GM23338 (cell line): Measurements from ENCODE around the gene RAPGEF5. TPM values are rescaled to one million over a fixed set of nuclear protein-coding genes. Genes with fewer than 3 reads are reported as not detected.

Experiments used
- ATAC-seq: fragments of 200-7000 bp; cut with Tn5 transposase; 3 replicates; pipeline ENCODE4 v1.9.1; 2020
- DNase-seq: peaks from one replicate; pipeline ENCODE4 v3.0.0-alpha.2; 2015; ENCODE audit warnings: low spot score
- H2AFZ ChIP-seq: fragments of 200-600 bp; sonication (generic); 2 replicates; pipeline ENCODE4 v1.8.0; 2016; ENCODE audit warnings: antibody characterized with exemption, mild to moderate bottlenecking, moderate library complexity
- H3F3A ChIP-seq: fragments of 200-600 bp; sonication (generic); replicated peaks from 2 replicates; pipeline ENCODE4 v1.8.0; 2017; ENCODE audit warnings: antibody characterized with exemption, mixed run types, low read depth
- H3K27ac ChIP-seq: fragments of 200-600 bp; sonication (generic); 2 replicates; pipeline ENCODE4 v1.6.1; 2016; ENCODE audit warnings: low read depth
- H3K27me3 ChIP-seq: fragments of 200-600 bp; sonication (generic); 2 replicates; pipeline ENCODE4 v1.8.0; 2016; ENCODE audit warnings: mild to moderate bottlenecking, mixed run types, moderate library complexity; ENCODE audit not compliant: insufficient read depth
- H3K36me3 ChIP-seq: fragments of 200-600 bp; sonication (generic); 2 replicates; pipeline ENCODE4 v1.8.0; 2016; ENCODE audit warnings: mild to moderate bottlenecking; ENCODE audit not compliant: insufficient read depth
- H3K4me1 ChIP-seq: fragments of 200-600 bp; sonication (generic); 2 replicates; pipeline ENCODE4 v1.8.0; 2016; ENCODE audit warnings: mild to moderate bottlenecking, moderate library complexity; ENCODE audit not compliant: insufficient read depth
- H3K4me2 ChIP-seq: fragments of 200-600 bp; sonication (generic); 2 replicates; pipeline ENCODE4 v1.7.1; 2017; ENCODE audit warnings: mixed run types
- H3K4me3 ChIP-seq: fragments of 200-600 bp; sonication (generic); 2 replicates; pipeline ENCODE4 v1.6.1; 2016; ENCODE audit warnings: mixed run types
- H3K79me2 ChIP-seq: fragments of 200-600 bp; sonication (generic); replicated peaks from 2 replicates; pipeline ENCODE4 v1.8.0; 2017; ENCODE audit warnings: mild to moderate bottlenecking; ENCODE audit not compliant: insufficient read depth
- H3K9me2 ChIP-seq: fragments of 200-600 bp; sonication (generic); 2 replicates; pipeline ENCODE4 v1.8.0; 2017; ENCODE audit not compliant: insufficient read depth
- H4K20me1 ChIP-seq: fragments of 200-600 bp; sonication (generic); replicated peaks from 2 replicates; pipeline ENCODE4 v1.8.0; 2017; ENCODE audit warnings: mild to moderate bottlenecking; ENCODE audit not compliant: insufficient read depth
- H3K27ac Mint-ChIP-seq: 2 replicates; pipeline ENCODE4 v1.8.0; 2020; ENCODE audit warnings: inconsistent platforms, mild to moderate bottlenecking, moderate library complexity, mixed read lengths
- H3K27me3 Mint-ChIP-seq: 3 replicates; pipeline ENCODE4 v1.8.0; 2022; ENCODE audit warnings: low read depth, mild to moderate bottlenecking, moderate library complexity, mixed read lengths, inconsistent platforms; ENCODE audit not compliant: insufficient read depth, poor library complexity
- H3K36me3 Mint-ChIP-seq: 3 replicates; pipeline ENCODE4 v1.8.0; 2021; ENCODE audit warnings: low read depth, mild to moderate bottlenecking, inconsistent platforms, moderate library complexity, mixed read lengths
- H3K4me1 Mint-ChIP-seq: 3 replicates; pipeline ENCODE4 v1.8.0; 2020; ENCODE audit warnings: mild to moderate bottlenecking, inconsistent platforms, mixed read lengths
- H3K4me3 Mint-ChIP-seq: 3 replicates; pipeline ENCODE4 v1.8.0; 2021; ENCODE audit warnings: moderate library complexity, mild to moderate bottlenecking, inconsistent platforms, mixed read lengths
- H3K9me3 Mint-ChIP-seq: 3 replicates; pipeline ENCODE4 v1.8.0; 2020; ENCODE audit warnings: moderate library complexity, mild to moderate bottlenecking, inconsistent platforms, mixed read lengths
- CREB1 ChIP-seq: fragments of 250-450 bp; sonication (Bioruptor Pico); IDR thresholded peaks from 2 replicates; pipeline ENCODE4 v1.5.0; 2020; ENCODE audit warnings: low read depth, mild to moderate bottlenecking, moderate library complexity
- EZH2 ChIP-seq: fragments of 200-600 bp; sonication (generic); IDR thresholded peaks from one replicate; pipeline ENCODE4 v1.8.0; 2017; ENCODE audit warnings: antibody characterized with exemption, mild to moderate bottlenecking, low read depth; ENCODE audit not compliant: unreplicated experiment
- EZH2phosphoT487 ChIP-seq: fragments of 200-600 bp; sonication (generic); IDR thresholded peaks from one replicate; pipeline ENCODE4 v1.8.1; 2018; ENCODE audit warnings: antibody characterized with exemption; ENCODE audit not compliant: unreplicated experiment
- JUNB ChIP-seq: IDR thresholded peaks from one replicate; pipeline ENCODE4 v1.6.1; 2016; ENCODE audit warnings: antibody characterized with exemption; ENCODE audit not compliant: unreplicated experiment
- NANOG ChIP-seq: IDR thresholded peaks from 2 replicates; pipeline ENCODE4 v1.6.1; 2016; ENCODE audit warnings: antibody characterized with exemption, borderline replicate concordance
- REST ChIP-seq: IDR thresholded peaks from one replicate; pipeline ENCODE4 v1.6.1; 2018; ENCODE audit warnings: antibody characterized with exemption; ENCODE audit not compliant: unreplicated experiment
- STAT1 ChIP-seq: IDR thresholded peaks from one replicate; pipeline ENCODE4 v1.6.1; 2016; ENCODE audit warnings: antibody characterized with exemption; ENCODE audit not compliant: unreplicated experiment
- ZNF114 ChIP-seq: fragments of 250-450 bp; sonication (Bioruptor Pico); IDR thresholded peaks from 2 replicates; pipeline ENCODE4 v1.5.0; 2020; ENCODE audit warnings: mild to moderate bottlenecking, moderate library complexity
- ZNF331 ChIP-seq: fragments of 250-450 bp; sonication (Bioruptor Pico); IDR thresholded peaks from 2 replicates; pipeline ENCODE4 v1.5.0; 2020; ENCODE audit warnings: low read depth, mild to moderate bottlenecking, moderate library complexity
- polyA plus RNA-seq: library from polyadenylated mRNA; unstranded; fragments of >200 nt; fragmentation: Nextera tagmentation; extraction: Ambion mirVana; gene quantifications from 2 replicates; pipeline ENCODE4 v1.2.1, GENCODE V29; 2016
- total RNA-seq: library from RNA; depleted of rRNA; stranded (reverse); fragments of >200 nt; shearing (Covaris generic); gene quantifications from 2 replicates; pipeline ENCODE4 v1.2.3, GENCODE V29; 2014
- TF ChIP-seq, protein P1 (sequence below): IDR thresholded peaks from 2 replicates; pipeline ENCODE4 v1.6.1; 2016; ENCODE audit warnings: antibody characterized with exemption
- TF ChIP-seq, protein P2 (sequence below), 2 experiments: fragments of 200-600 bp in 1 of 2; sonication (generic) in 1 of 2; conservative IDR thresholded peaks; 2 replicates each; pipeline versions ENCODE4 v1.5.1 to v1.6.1; 2016 to 2017; ENCODE audit warnings: antibody characterized with exemption in 2 of 2, low read depth in 2 of 2, mild to moderate bottlenecking in 2 of 2, moderate library complexity in 1 of 2

RAPGEF5 gene
- total and polyA plus RNA-seq, 2 experiments from 2014 or later = 6.3 to 13.1 TPM

DNA sequence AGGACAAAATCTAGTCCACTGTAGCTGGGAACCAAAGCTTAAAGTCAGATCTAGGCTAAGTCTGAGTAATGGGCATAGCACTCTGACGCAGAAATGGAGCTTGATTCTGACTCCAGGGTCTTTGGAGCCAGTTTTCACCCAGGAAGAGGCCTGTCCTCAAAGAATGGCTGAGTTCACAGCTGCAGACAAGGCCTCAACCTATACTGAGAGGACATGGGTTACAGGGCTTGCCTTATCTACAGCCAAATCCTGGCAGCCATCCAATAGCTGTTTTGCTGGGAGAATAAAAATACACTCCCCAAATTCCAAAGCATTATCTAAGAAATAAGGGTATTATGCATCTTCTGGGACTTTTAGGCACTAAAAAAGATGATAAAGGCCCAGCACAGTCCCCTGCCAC lies 154.8 kb downstream of the RAPGEF5 start (continued):
- TF ChIP-seq, protein P1, sequence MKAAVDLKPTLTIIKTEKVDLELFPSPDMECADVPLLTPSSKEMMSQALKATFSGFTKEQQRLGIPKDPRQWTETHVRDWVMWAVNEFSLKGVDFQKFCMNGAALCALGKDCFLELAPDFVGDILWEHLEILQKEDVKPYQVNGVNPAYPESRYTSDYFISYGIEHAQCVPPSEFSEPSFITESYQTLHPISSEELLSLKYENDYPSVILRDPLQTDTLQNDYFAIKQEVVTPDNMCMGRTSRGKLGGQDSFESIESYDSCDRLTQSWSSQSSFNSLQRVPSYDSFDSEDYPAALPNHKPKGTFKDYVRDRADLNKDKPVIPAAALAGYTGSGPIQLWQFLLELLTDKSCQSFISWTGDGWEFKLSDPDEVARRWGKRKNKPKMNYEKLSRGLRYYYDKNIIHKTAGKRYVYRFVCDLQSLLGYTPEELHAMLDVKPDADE = no peak
- no peak for TF ChIP-seq STAT1
- TF ChIP-seq CREB1 (CRISPR knock-in tag) = no peak
- no peak for TF ChIP-seq ZNF331 (CRISPR knock-in tag)
- no peak for TF ChIP-seq EZH2phosphoT487
- TF ChIP-seq EZH2 = no peak
- no peak for TF ChIP-seq REST
- no peak for TF ChIP-seq NANOG
- no peak for TF ChIP-seq JUNB

- no peaks in the 10 kb centered on the region for H3K79me2 ChIP-seq
- H3K27me3 Mint-ChIP-seq = peaks cover 4% of the 10 kb centered on the region
- H2AFZ ChIP-seq = no peak overlapping the region
- DNase-seq (no peak), ATAC-seq (peak; percentile 33; the same call in 2 of the 3 replicates)
- H4K20me1 ChIP-seq = no peaks in the 10 kb centered on the region; the same call in 1 of the 2 replicates
- H3K36me3 Mint-ChIP-seq = no peaks in the 10 kb centered on the region
- TF ChIP-seq JUNB (no peak), NANOG (no peak), ZNF114 (no peak), REST (no peak), STAT1 (no peak), ZNF331 (CRISPR knock-in tag) (no peak)
- TF ChIP-seq, protein P1 = no peak
- TF ChIP-seq, protein P2, sequence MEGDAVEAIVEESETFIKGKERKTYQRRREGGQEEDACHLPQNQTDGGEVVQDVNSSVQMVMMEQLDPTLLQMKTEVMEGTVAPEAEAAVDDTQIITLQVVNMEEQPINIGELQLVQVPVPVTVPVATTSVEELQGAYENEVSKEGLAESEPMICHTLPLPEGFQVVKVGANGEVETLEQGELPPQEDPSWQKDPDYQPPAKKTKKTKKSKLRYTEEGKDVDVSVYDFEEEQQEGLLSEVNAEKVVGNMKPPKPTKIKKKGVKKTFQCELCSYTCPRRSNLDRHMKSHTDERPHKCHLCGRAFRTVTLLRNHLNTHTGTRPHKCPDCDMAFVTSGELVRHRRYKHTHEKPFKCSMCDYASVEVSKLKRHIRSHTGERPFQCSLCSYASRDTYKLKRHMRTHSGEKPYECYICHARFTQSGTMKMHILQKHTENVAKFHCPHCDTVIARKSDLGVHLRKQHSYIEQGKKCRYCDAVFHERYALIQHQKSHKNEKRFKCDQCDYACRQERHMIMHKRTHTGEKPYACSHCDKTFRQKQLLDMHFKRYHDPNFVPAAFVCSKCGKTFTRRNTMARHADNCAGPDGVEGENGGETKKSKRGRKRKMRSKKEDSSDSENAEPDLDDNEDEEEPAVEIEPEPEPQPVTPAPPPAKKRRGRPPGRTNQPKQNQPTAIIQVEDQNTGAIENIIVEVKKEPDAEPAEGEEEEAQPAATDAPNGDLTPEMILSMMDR (conservative IDR thresholded peaks at IDR 0.05; ENCODE audit: low read depth in 2 of 2) = no peak
- H3F3A ChIP-seq = no peaks in the 10 kb centered on the region
- H3K4me1 Mint-ChIP-seq = peaks cover 7% of the 10 kb centered on the region
- H3K27me3 ChIP-seq = peaks cover 29% of the 10 kb centered on the region
- no peak overlapping the region for H3K4me3 Mint-ChIP-seq
- H3K9me2 ChIP-seq = no peaks in the 10 kb centered on the region
- H3K36me3 ChIP-seq = no peaks in the 10 kb centered on the region
- H3K9me3 Mint-ChIP-seq = no peaks in the 10 kb centered on the region
- no peak overlapping the region for H3K4me2 ChIP-seq
- no peak overlapping the region for H3K27ac Mint-ChIP-seq
- H3K27ac ChIP-seq = no peak overlapping the region
- H3K4me3 ChIP-seq = no peak overlapping the region
- H3K4me1 ChIP-seq = no peaks in the 10 kb centered on the region
These were observed 155.6 kb downstream of the RAPGEF5 start for GRCh38 chr7:22201186-22201880.
